Measurements from ENCODE around the gene COL15A1.

DNA sequence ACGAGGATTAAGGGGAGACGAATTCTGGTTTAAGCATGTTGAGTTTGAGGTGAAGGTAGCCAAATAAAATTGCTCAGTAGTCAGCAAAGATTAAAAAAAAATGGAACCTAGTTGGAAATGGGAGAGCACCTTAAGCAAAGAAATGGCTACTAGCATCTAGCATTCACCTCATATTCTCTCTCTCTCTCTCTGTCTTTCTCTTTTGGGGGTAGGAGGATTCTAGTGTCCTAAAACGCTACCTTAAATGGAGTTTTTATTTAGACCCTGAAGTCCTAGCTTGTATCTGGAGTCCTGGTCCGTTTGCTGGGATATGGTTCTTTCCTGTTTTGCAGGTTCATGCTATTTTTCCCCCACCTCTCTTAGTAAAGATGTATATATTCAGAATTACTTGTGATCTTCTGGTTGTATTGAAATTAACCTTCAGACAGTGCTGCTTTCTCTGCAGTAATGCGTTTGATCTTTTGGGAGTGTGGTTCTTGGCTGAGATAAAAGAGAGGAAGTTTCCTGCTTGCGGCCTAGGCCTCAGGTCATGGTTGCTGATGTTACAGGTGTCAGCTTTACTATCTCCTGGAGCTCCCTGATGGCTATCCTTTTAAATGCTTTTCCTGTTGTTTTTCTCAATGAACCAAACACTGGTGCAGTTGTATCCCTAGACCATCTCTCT, 169.2 kb downstream of the COL15A1 start:
- TF ChIP-seq, protein P1, sequence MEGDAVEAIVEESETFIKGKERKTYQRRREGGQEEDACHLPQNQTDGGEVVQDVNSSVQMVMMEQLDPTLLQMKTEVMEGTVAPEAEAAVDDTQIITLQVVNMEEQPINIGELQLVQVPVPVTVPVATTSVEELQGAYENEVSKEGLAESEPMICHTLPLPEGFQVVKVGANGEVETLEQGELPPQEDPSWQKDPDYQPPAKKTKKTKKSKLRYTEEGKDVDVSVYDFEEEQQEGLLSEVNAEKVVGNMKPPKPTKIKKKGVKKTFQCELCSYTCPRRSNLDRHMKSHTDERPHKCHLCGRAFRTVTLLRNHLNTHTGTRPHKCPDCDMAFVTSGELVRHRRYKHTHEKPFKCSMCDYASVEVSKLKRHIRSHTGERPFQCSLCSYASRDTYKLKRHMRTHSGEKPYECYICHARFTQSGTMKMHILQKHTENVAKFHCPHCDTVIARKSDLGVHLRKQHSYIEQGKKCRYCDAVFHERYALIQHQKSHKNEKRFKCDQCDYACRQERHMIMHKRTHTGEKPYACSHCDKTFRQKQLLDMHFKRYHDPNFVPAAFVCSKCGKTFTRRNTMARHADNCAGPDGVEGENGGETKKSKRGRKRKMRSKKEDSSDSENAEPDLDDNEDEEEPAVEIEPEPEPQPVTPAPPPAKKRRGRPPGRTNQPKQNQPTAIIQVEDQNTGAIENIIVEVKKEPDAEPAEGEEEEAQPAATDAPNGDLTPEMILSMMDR (IDR thresholded peaks at IDR 0.05; ENCODE audit: low read depth, low read length): no peak
- no peak for TF ChIP-seq EZH2phosphoT487 (IDR thresholded peaks at IDR 0.05; ENCODE audit: low read depth)
